HCT116 (cell line): ENCODE results near the gene FSTL4.

Experiments
- JUND ChIP-seq: IDR thresholded peaks from 2 replicates; pipeline ENCODE4 v1.6.1; 2012
- POLR2A ChIP-seq: IDR thresholded peaks from 2 replicates; pipeline ENCODE4 v1.7.0; 2011; ENCODE audit warnings: borderline replicate concordance; ENCODE audit not compliant: insufficient read depth, insufficient read length; ENCODE audit errors: extremely low read depth
- POLR2AphosphoS5 ChIP-seq: IDR thresholded peaks from 2 replicates; pipeline ENCODE4 v1.6.1; 2011; ENCODE audit warnings: mild to moderate bottlenecking, low read depth, low read length, moderate library complexity
- SRF ChIP-seq: IDR thresholded peaks from 2 replicates; pipeline ENCODE4 v1.6.1; 2012; ENCODE audit warnings: low read depth
- TF ChIP-seq, protein P1 (sequence below), 3 experiments: fragments of 200-600 bp in 1 of 3; sonication (generic) in 1 of 3; IDR thresholded peaks in 2 of 3; conservative IDR thresholded peaks in 1 of 3; 2 replicates each; pipeline ENCODE4 v1.5.1; 2012 to 2017; ENCODE audit warnings: low read depth in 2 of 3, low read length in 2 of 3, antibody characterized with exemption in 1 of 3, borderline replicate concordance in 1 of 3, control low read depth in 1 of 3, mild to moderate bottlenecking in 1 of 3, mixed read lengths in 1 of 3, mixed run types in 1 of 3, moderate library complexity in 1 of 3; ENCODE audit not compliant: insufficient read depth in 1 of 3
- TF ChIP-seq, protein P2 (sequence below): IDR thresholded peaks from 2 replicates; pipeline ENCODE4 v1.6.1; 2012

DNA sequence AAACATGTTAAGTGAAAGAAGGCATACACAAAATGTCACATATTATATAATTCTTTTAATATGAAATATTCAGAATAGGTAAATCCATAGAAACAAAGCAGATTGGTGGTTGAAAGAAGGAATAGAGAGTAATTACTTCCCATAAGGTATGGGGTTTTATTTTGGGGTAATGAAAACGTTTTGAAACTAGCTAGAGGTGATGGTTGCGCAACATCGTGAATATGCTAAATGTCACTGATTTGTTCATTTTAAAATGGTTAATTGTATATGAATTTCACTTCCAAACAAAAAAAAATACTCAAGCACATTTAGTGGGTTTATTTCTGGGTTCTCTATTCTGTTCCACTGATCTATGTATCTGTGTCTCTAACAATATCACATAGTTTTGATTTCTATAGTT is 12.0 kb upstream of the FSTL4 start:
- TF ChIP-seq, protein P1, sequence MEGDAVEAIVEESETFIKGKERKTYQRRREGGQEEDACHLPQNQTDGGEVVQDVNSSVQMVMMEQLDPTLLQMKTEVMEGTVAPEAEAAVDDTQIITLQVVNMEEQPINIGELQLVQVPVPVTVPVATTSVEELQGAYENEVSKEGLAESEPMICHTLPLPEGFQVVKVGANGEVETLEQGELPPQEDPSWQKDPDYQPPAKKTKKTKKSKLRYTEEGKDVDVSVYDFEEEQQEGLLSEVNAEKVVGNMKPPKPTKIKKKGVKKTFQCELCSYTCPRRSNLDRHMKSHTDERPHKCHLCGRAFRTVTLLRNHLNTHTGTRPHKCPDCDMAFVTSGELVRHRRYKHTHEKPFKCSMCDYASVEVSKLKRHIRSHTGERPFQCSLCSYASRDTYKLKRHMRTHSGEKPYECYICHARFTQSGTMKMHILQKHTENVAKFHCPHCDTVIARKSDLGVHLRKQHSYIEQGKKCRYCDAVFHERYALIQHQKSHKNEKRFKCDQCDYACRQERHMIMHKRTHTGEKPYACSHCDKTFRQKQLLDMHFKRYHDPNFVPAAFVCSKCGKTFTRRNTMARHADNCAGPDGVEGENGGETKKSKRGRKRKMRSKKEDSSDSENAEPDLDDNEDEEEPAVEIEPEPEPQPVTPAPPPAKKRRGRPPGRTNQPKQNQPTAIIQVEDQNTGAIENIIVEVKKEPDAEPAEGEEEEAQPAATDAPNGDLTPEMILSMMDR (IDR thresholded peaks at IDR 0.05 in 2 of 3, conservative IDR thresholded peaks at IDR 0.05 in 1 of 3; ENCODE audit: borderline replicate concordance in 1 of 3, insufficient read depth in 1 of 3, low read depth in 2 of 3, low read length in 2 of 3) = no peak
- TF ChIP-seq SRF = no peak
- TF ChIP-seq, protein P2, sequence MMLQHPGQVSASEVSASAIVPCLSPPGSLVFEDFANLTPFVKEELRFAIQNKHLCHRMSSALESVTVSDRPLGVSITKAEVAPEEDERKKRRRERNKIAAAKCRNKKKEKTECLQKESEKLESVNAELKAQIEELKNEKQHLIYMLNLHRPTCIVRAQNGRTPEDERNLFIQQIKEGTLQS = no peak
- no peak for TF ChIP-seq POLR2A
- TF ChIP-seq POLR2AphosphoS5 = no peak
- TF ChIP-seq JUND = no peak
